Aorta (tissue), 5 donors: Measurements from ENCODE around the gene DOCK3. TPM values are rescaled to one million over a fixed set of nuclear protein-coding genes. Genes with fewer than 3 reads are reported as not detected.
"Not testable (repeated sequence)": the region's sequence is repeated elsewhere in the genome, so short reads cannot be mapped to it uniquely, and the experiment has no call there.

Source experiments
- ATAC-seq: fragments of 200-7000 bp; cut with Tn5 transposase; one replicate; pipeline ENCODE4 v1.9.1; 2022; ENCODE audit warnings: moderate library complexity; ENCODE audit not compliant: low FRiP score
- DNase-seq, 2 donors: peaks; one replicate each; pipeline ENCODE4 v3.0.0-alpha.2; 2020
- H3K27ac ChIP-seq, 2 donors: one replicate each; pipeline ENCODE4 v1.5.1; 2013; ENCODE audit warnings: low read length in 2 of 2, mild to moderate bottlenecking in 2 of 2, moderate library complexity in 2 of 2, control low read depth in 1 of 2, inconsistent platforms in 1 of 2, low read depth in 1 of 2
- H3K27me3 ChIP-seq, 2 donors: one replicate each; pipeline ENCODE4 v1.6.1; 2013; ENCODE audit warnings: control low read depth in 1 of 2, low read length in 1 of 2, mild to moderate bottlenecking in 1 of 2, moderate library complexity in 1 of 2; ENCODE audit not compliant: insufficient read depth in 2 of 2, control insufficient read depth in 1 of 2
- H3K36me3 ChIP-seq, 2 donors: one replicate each; pipeline ENCODE4 v1.6.1; 2013; ENCODE audit warnings: control low read depth in 1 of 2, low read length in 1 of 2, mild to moderate bottlenecking in 1 of 2; ENCODE audit not compliant: insufficient read depth in 2 of 2, control insufficient read depth in 1 of 2
- H3K4me1 ChIP-seq, 2 donors: one replicate each; pipeline ENCODE4 v1.6.1; 2013; ENCODE audit warnings: low read length in 2 of 2, control low read depth in 1 of 2, mild to moderate bottlenecking in 1 of 2, moderate library complexity in 1 of 2; ENCODE audit not compliant: insufficient read depth in 2 of 2, control insufficient read depth in 1 of 2
- H3K4me3 ChIP-seq, 2 donors: one replicate each; pipeline ENCODE4 v1.5.1; 2013; ENCODE audit warnings: low read length in 2 of 2, control low read depth in 1 of 2, mild to moderate bottlenecking in 1 of 2
- H3K9me3 ChIP-seq: one replicate; pipeline ENCODE4 v1.6.1; 2013; ENCODE audit warnings: mild to moderate bottlenecking, low read length; ENCODE audit not compliant: control insufficient read depth
- WGBS, 2 donors: extraction: QIAGEN DNeasy Blood & Tissue Kit; methylation state at CpG; one replicate each; pipeline ENCODE4 v1.1.7; 2013; 5-methylcytosine and 5-hydroxymethylcytosine counted together
- intact Hi-C, 2 donors: fragments of 100-400 bp; cut with DNase I; formaldehyde crosslinking; loops; one replicate each; pipeline versions ENCODE4 v1.14.2 to v1.15.0; 2022
- polyA plus RNA-seq, 2 donors: library from polyadenylated mRNA; stranded (reverse); fragments of 200-250 nt; gene quantifications; one replicate each; pipeline ENCODE4 v1.2.3, GENCODE V29; 2013
- total RNA-seq, 2 donors: library from RNA; stranded (reverse); fragmentation: NEBNext Ultra II Directional; extraction: Animal tissue kit (Norgen Biotek cat#: 25700); gene quantifications; one replicate each; pipeline ENCODE4 v1.2.1, GENCODE V29; 2021
- donor health status: healthy with polysubstance abuse.
- donor health status: Bipolar disorder and iron deficiency.
- donor health status: DM: no; HTN: no; CAD: no.
- donor health status: DM: no; HTN: no; CAD: no.
- donor health status: DM: yes; HTN: yes; CAD: no.

The DOCK3 gene
- total and polyA plus RNA-seq, 4 donors, result 0.31 to 0.97 (median 0.55) TPM

GRCh38 chr3:50971487-50971924, 296.8 kb downstream of the DOCK3 start:
- peak; percentile 33 for ATAC-seq
- WGBS, 2 donors, result 13 to 16% methylated on average over 3 of the region's 3 CpGs
- intact Hi-C loops, result no loop called here

GRCh38 chr3:50972029-50972428, 297.3 kb downstream of the DOCK3 start:
- 85 to 88% methylated on average over 2 of the region's 2 CpGs for WGBS, 2 donors
- no peak for DNase-seq
- no peak overlapping the region for H3K27ac ChIP-seq

More at GRCh38 chr3:50971487-50971924, 296.8 kb downstream of the DOCK3 start:
- H3K4me3 ChIP-seq, result no peak overlapping the region
- no peak for DNase-seq
- H3K27me3 ChIP-seq, result no peaks in the 10 kb centered on the region
- H3K36me3 ChIP-seq, result no peaks in the 10 kb centered on the region
- H3K27ac ChIP-seq, result no peak overlapping the region
- no peaks in the 10 kb centered on the region for H3K9me3 ChIP-seq
- no peaks in the 10 kb centered on the region for H3K4me1 ChIP-seq

DNA sequence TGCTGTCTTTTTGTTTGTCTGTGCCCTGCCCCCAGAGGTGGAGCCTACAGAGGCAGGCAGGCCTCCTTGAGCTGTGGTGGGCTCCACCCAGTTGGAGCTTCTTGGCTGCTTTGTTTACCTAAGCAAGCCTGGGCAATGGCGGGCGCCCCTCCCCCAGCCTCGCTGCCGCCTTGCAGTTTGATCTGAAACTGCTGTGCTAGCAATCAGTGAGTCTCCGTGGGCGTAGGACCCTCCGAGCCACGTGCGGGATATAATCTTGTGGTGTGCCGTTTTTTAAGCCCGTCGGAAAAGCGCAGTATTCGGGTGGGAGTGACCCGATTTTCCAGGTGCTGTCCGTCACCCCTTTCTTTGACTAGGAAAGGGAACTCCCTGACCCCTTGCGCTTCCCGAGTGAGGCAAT, 303.9 kb downstream of the DOCK3 start:
- ATAC-seq, H3K4me1 ChIP-seq, DNase-seq, H3K27ac ChIP-seq, H3K9me3 ChIP-seq, H3K4me3 ChIP-seq, H3K36me3 ChIP-seq, intact Hi-C loops, H3K27me3 ChIP-seq: not testable (repeated sequence)
- 70 to 81% methylated on average over 13 to 18 of the region's 18 CpGs for WGBS, 2 donors

More at GRCh38 chr3:50972029-50972428, 297.3 kb downstream of the DOCK3 start:
- no peaks in the 10 kb centered on the region for H3K4me1 ChIP-seq
- intact Hi-C loops, result no loop called here
- H3K36me3 ChIP-seq, result no peaks in the 10 kb centered on the region
- ATAC-seq, result peak; percentile 50
- H3K4me3 ChIP-seq, result no peak overlapping the region
- no peaks in the 10 kb centered on the region for H3K27me3 ChIP-seq
- H3K9me3 ChIP-seq, result no peaks in the 10 kb centered on the region

DNA sequence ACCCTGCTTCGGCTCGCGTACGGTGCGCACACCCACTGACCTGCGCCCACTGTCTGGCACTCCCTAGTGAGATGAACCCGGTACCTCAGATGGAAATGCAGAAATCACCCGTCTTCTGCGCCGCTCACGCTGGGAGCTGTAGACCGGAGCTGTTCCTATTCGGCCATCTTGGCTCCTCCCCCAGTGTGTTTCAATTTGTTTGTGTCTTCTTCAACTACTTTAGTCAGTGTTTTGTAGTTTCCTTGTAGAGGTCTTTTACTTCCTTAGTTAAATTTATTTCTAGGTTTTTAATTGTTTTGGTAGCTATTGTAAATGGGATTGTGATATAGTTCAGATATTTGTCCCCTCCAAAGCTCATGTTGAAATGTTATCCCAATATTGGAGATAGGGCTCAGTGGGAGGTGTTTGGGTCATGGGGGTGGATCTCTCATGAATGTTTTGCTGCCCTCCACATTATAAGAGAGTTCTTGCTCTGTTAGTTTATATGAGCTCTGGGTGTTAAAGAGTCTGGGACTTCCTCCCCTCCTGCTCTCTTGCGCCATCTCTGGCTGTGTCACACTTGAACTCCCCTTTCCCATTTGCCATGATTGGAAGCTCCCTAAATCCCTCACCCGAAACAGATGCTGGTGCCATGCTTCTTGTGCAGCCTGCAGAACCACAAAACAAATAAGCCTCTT, 304.4 kb downstream of the DOCK3 start:
- H3K27ac ChIP-seq, result no peak overlapping the region
- no peaks in the 10 kb centered on the region for H3K4me1 ChIP-seq
- 89 to 97% methylated on average over 12 to 15 of the region's 15 CpGs for WGBS, 2 donors
- intact Hi-C loops, result no loop called here
- H3K9me3 ChIP-seq, result no peaks in the 10 kb centered on the region
- H3K4me3 ChIP-seq, result no peak overlapping the region
- ATAC-seq (no peak), DNase-seq (no peak)
- H3K36me3 ChIP-seq, result no peaks in the 10 kb centered on the region
- H3K27me3 ChIP-seq, result no peaks in the 10 kb centered on the region

GRCh38 chr3:50982540-50983325, 308.0 kb downstream of the DOCK3 start:
- Histone ChIP-seq H3K27me3 (no peaks in the 10 kb centered on the region), H3K9me3 (no peaks in the 10 kb centered on the region), H3K4me1 (no peaks in the 10 kb centered on the region), H3K27ac (no peak overlapping the region), H3K4me3 (no peak overlapping the region), H3K36me3 (no peaks in the 10 kb centered on the region)
- 80 to 84% methylated on average over 9 of the region's 9 CpGs for WGBS, 2 donors
- no peak for ATAC-seq
- no peak for DNase-seq
- intact Hi-C loops, result no loop called here

- no peaks in the 10 kb centered on the region for H3K4me1 ChIP-seq
- WGBS, 2 donors, result 82 to 87% methylated on average over 4 to 5 of the region's 5 CpGs
- no peak overlapping the region for H3K27ac ChIP-seq
- intact Hi-C loops, result no loop called here
- DNase-seq (no peak), ATAC-seq (no peak)
- no peak overlapping the region for H3K4me3 ChIP-seq
- no peaks in the 10 kb centered on the region for H3K9me3 ChIP-seq
- H3K36me3 ChIP-seq, result no peaks in the 10 kb centered on the region
- no peaks in the 10 kb centered on the region for H3K27me3 ChIP-seq
These were observed 309.2 kb downstream of the DOCK3 start for GRCh38 chr3:50983887-50984286.

DNA sequence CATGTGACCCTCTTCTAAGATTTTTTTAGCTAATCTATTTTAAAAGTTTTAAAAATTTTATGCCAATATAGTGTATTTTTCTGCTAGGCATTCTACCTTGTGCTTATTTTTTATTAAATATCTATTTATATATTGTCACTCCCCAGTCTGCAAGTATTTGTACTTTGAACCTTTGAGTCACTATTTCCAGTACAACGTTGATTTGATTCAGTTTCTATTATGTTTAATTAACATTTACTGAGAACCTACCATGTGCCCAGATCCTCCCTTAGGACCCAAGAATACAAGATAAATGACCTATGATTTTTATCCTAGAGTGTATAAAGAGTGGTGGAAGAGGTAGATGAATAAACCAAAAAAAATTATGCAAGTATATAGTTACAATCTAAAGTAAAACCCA, 311.2 kb downstream of the DOCK3 start:
- no peak for ATAC-seq
- H3K27me3 ChIP-seq, result no peaks in the 10 kb centered on the region
- DNase-seq, result no peak
- WGBS, 2 donors, result 38 to 52% methylated on average over 1 of the region's 1 CpG
- no peaks in the 10 kb centered on the region for H3K36me3 ChIP-seq
- no peak overlapping the region for H3K4me3 ChIP-seq
- intact Hi-C loops, result no loop called here
- no peak overlapping the region for H3K27ac ChIP-seq
- H3K4me1 ChIP-seq, result no peaks in the 10 kb centered on the region
- H3K9me3 ChIP-seq, result peaks cover 3% of the 10 kb centered on the region

GRCh38 chr3:50986726-50987125, 312.0 kb downstream of the DOCK3 start:
- H3K9me3 ChIP-seq, result peaks cover 3% of the 10 kb centered on the region
- no peaks in the 10 kb centered on the region for H3K4me1 ChIP-seq
- H3K27ac ChIP-seq, result no peak overlapping the region
- ATAC-seq (no peak), DNase-seq (no peak)
- no peak overlapping the region for H3K4me3 ChIP-seq
- H3K36me3 ChIP-seq, result no peaks in the 10 kb centered on the region
- no peaks in the 10 kb centered on the region for H3K27me3 ChIP-seq
- WGBS, 2 donors, result 38 to 39% methylated on average over 2 of the region's 2 CpGs
- intact Hi-C loops, result no loop called here

- H3K9me3 ChIP-seq, result peaks cover 3% of the 10 kb centered on the region
- no peaks in the 10 kb centered on the region for H3K36me3 ChIP-seq
- no peak overlapping the region for H3K4me3 ChIP-seq
- ATAC-seq, result no peak
- no peak overlapping the region for H3K27ac ChIP-seq
- 69 to 71% methylated on average over 1 of the region's 1 CpG for WGBS, 2 donors
- no peak for DNase-seq
- intact Hi-C loops, result no loop called here
- H3K4me1 ChIP-seq, result no peaks in the 10 kb centered on the region
- no peaks in the 10 kb centered on the region for H3K27me3 ChIP-seq
These were observed 319.8 kb downstream of the DOCK3 start for GRCh38 chr3:50994537-50994936.
